ENCODE data around the gene OAS2.

Gene OAS2

GRCh38 chr12:113021500-113021899 is 43.2 kb downstream of the OAS2 start:
- no peak overlapping the region for H3K4me3 ChIP-seq (ENCODE audit: control insufficient read depth, low read depth, low read length)
- DNase-seq (ENCODE audit: low read depth): no peak
- no peak for TF ChIP-seq CTCF (conservative IDR thresholded peaks at IDR 0.05; ENCODE audit: control insufficient read depth, insufficient read depth, low read depth, low read length)

GRCh38 chr12:113022563-113023297 is 44.4 kb downstream of the OAS2 start:
- TF ChIP-seq CTCF (conservative IDR thresholded peaks at IDR 0.05; ENCODE audit: control insufficient read depth, insufficient read depth, low read depth, low read length): no peak
- DNase-seq (ENCODE audit: low read depth): no peak
- H3K4me3 ChIP-seq (ENCODE audit: control insufficient read depth, low read depth, low read length): no peak overlapping the region

- TF ChIP-seq CTCF (conservative IDR thresholded peaks at IDR 0.05; ENCODE audit: control insufficient read depth, insufficient read depth, low read depth, low read length): no peak
- no peak overlapping the region for H3K4me3 ChIP-seq (ENCODE audit: control insufficient read depth, low read depth, low read length)
- no peak for DNase-seq (ENCODE audit: low read depth)
Measured at GRCh38 chr12:113027726-113028125, 49.4 kb downstream of the OAS2 start.

- peak; percentile 75 for TF ChIP-seq CTCF (conservative IDR thresholded peaks at IDR 0.05; ENCODE audit: control insufficient read depth, insufficient read depth, low read depth, low read length)
- DNase-seq (ENCODE audit: low read depth): peak; percentile 66
- H3K4me3 ChIP-seq (ENCODE audit: control insufficient read depth, low read depth, low read length): no peak overlapping the region
Measured at GRCh38 chr12:113030875-113031525, 52.7 kb downstream of the OAS2 start.

- peak; percentile 51 for DNase-seq (ENCODE audit: low read depth)
- H3K4me3 ChIP-seq (ENCODE audit: control insufficient read depth, low read depth, low read length): no peak overlapping the region
- TF ChIP-seq CTCF (conservative IDR thresholded peaks at IDR 0.05; ENCODE audit: control insufficient read depth, insufficient read depth, low read depth, low read length): no peak
Measured at GRCh38 chr12:113039911-113040445, 61.7 kb downstream of the OAS2 start.

GRCh38 chr12:113040722-113041171 is 62.4 kb downstream of the OAS2 start:
- peak; percentile 94 for DNase-seq (ENCODE audit: low read depth)
- H3K4me3 ChIP-seq (ENCODE audit: control insufficient read depth, low read depth, low read length): no peak overlapping the region
- no peak for TF ChIP-seq CTCF (conservative IDR thresholded peaks at IDR 0.05; ENCODE audit: control insufficient read depth, insufficient read depth, low read depth, low read length)
